Liver (tissue), 3 donors: ENCODE data around the gene SLC34A3.

ENCODE experiments used
- CTCF ChIP-seq: fragments of 150-350 bp; IDR thresholded peaks from 2 replicates; pipeline ENCODE4 v1.5.1; 2017; ENCODE audit warnings: improper control_type of control experiment, low read depth, low read length; ENCODE audit not compliant: missing input control
- EGR1 ChIP-seq, 2 donors: IDR thresholded peaks; 2 replicates each; pipeline ENCODE4 v1.6.1; 2016 to 2018; ENCODE audit warnings: antibody characterized with exemption in 2 of 2, low read depth in 2 of 2
- JUND ChIP-seq, 2 donors: IDR thresholded peaks; 2 replicates each; pipeline ENCODE4 v1.6.1; 2016; ENCODE audit warnings: antibody characterized with exemption in 2 of 2
- MAX ChIP-seq: IDR thresholded peaks from 2 replicates; pipeline ENCODE4 v1.6.1; 2016; ENCODE audit warnings: antibody characterized with exemption
- NR2F2 ChIP-seq: IDR thresholded peaks from 2 replicates; pipeline ENCODE4 v1.6.1; 2016; ENCODE audit warnings: antibody characterized with exemption
- RAD21 ChIP-seq, 2 donors: IDR thresholded peaks; 2 replicates each; pipeline ENCODE4 v1.6.1; 2016; ENCODE audit warnings: antibody characterized with exemption in 2 of 2, mild to moderate bottlenecking in 2 of 2
- TAF1 ChIP-seq: conservative IDR thresholded peaks from 2 replicates; pipeline ENCODE4 v1.6.1; 2016; ENCODE audit warnings: antibody characterized with exemption, mild to moderate bottlenecking
- YY1 ChIP-seq: IDR thresholded peaks from 2 replicates; pipeline ENCODE4 v1.6.1; 2016; ENCODE audit warnings: antibody characterized with exemption, mild to moderate bottlenecking
- ZBTB33 ChIP-seq: IDR thresholded peaks from 2 replicates; pipeline ENCODE4 v1.6.1; 2016; ENCODE audit warnings: antibody characterized with exemption
- TF ChIP-seq, protein P1 (sequence below): IDR thresholded peaks from 2 replicates; pipeline ENCODE4 v1.6.1; 2016; ENCODE audit warnings: antibody characterized with exemption, mild to moderate bottlenecking
- TF ChIP-seq, protein P2 (sequence below): IDR thresholded peaks from 2 replicates; pipeline ENCODE4 v1.6.1; 2016; ENCODE audit warnings: antibody characterized with exemption
- donor health status: healthy.
- donor health status: healthy.

DNA sequence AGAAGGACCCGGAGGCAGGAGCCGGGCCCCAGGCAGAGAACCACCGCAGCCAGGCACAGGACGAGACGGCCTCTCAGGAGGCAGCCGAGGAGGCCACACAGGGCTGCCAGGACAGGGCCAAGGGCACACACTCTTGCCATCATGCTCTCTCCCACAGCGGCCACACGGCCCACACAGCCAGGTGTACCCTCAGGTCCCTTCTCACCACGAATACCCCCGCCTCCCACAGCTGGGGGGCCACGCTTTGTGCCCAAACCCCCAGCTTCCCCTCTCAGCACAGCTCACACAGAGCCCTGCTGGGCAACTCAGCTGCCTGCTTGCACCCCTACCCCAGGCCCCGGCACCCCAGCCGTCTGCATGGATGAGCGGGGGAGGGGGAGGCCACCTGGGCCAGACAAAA, 36.9 kb upstream of the SLC34A3 start:
- TF ChIP-seq MAX, result no peak
- no peak for TF ChIP-seq CTCF
- no peak for TF ChIP-seq TAF1
- no peak for TF ChIP-seq RAD21 (IDR thresholded peaks at IDR 0.05)
- no peak for TF ChIP-seq EGR1 (IDR thresholded peaks at IDR 0.05; ENCODE audit: low read depth in 2 of 2)
- TF ChIP-seq, protein P1, sequence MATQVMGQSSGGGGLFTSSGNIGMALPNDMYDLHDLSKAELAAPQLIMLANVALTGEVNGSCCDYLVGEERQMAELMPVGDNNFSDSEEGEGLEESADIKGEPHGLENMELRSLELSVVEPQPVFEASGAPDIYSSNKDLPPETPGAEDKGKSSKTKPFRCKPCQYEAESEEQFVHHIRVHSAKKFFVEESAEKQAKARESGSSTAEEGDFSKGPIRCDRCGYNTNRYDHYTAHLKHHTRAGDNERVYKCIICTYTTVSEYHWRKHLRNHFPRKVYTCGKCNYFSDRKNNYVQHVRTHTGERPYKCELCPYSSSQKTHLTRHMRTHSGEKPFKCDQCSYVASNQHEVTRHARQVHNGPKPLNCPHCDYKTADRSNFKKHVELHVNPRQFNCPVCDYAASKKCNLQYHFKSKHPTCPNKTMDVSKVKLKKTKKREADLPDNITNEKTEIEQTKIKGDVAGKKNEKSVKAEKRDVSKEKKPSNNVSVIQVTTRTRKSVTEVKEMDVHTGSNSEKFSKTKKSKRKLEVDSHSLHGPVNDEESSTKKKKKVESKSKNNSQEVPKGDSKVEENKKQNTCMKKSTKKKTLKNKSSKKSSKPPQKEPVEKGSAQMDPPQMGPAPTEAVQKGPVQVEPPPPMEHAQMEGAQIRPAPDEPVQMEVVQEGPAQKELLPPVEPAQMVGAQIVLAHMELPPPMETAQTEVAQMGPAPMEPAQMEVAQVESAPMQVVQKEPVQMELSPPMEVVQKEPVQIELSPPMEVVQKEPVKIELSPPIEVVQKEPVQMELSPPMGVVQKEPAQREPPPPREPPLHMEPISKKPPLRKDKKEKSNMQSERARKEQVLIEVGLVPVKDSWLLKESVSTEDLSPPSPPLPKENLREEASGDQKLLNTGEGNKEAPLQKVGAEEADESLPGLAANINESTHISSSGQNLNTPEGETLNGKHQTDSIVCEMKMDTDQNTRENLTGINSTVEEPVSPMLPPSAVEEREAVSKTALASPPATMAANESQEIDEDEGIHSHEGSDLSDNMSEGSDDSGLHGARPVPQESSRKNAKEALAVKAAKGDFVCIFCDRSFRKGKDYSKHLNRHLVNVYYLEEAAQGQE, result no peak
- no peak for TF ChIP-seq YY1
- TF ChIP-seq JUND (IDR thresholded peaks at IDR 0.05), result no peak
- TF ChIP-seq ZBTB33, result no peak
- TF ChIP-seq NR2F2, result no peak
- TF ChIP-seq, protein P2, sequence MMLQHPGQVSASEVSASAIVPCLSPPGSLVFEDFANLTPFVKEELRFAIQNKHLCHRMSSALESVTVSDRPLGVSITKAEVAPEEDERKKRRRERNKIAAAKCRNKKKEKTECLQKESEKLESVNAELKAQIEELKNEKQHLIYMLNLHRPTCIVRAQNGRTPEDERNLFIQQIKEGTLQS, result no peak
